GM10266 (cell line): ENCODE results near the gene ADAM10.

Experiments used
- DNase-seq: peaks from one replicate; pipeline ENCODE4 v3.0.0; 2012; ENCODE audit errors: extremely low spot score
- CTCF ChIP-seq: IDR thresholded peaks from 2 replicates; pipeline ENCODE4 v1.5.1; 2012; ENCODE audit warnings: mild to moderate bottlenecking, low read depth; ENCODE audit not compliant: control insufficient read depth, insufficient read depth; ENCODE audit errors: missing control alignments

Gene ADAM10

GRCh38 chr15:58690703-58691102 is 58.8 kb downstream of the ADAM10 start:
- DNase-seq, result no peak
- TF ChIP-seq CTCF, result no peak

- TF ChIP-seq CTCF, result no peak
- no peak for DNase-seq
Measured at GRCh38 chr15:58689646-58690045, 59.9 kb downstream of the ADAM10 start.

- DNase-seq, result no peak
- TF ChIP-seq CTCF, result no peak
Measured at GRCh38 chr15:58686286-58686685, 63.2 kb downstream of the ADAM10 start.

GRCh38 chr15:58684751-58685150 is 64.8 kb downstream of the ADAM10 start:
- no peak for TF ChIP-seq CTCF
- no peak for DNase-seq

GRCh38 chr15:58684036-58684710 is 65.3 kb downstream of the ADAM10 start:
- no peak for TF ChIP-seq CTCF
- no peak for DNase-seq

- no peak for TF ChIP-seq CTCF
Measured at GRCh38 chr15:58682234-58682633, 67.3 kb downstream of the ADAM10 start.

GRCh38 chr15:58678683-58679082 is 70.8 kb downstream of the ADAM10 start:
- no peak for DNase-seq
- TF ChIP-seq CTCF, result no peak

More at GRCh38 chr15:58682234-58682633, 67.3 kb downstream of the ADAM10 start:
- DNase-seq, result no peak
